Hepatocyte (in vitro differentiated cells): ENCODE results near the gene C16orf96. TPM values are rescaled to one million over a fixed set of nuclear protein-coding genes. Genes with fewer than 3 reads are reported as not detected.

ENCODE experiments used
- DNase-seq: peaks from one replicate; pipeline ENCODE4 v3.0.0-alpha.2; 2016; ENCODE audit warnings: low spot score
- H2AFZ ChIP-seq: fragments of 200-600 bp; sonication (generic); 2 replicates; pipeline ENCODE4 v1.6.0; 2016; ENCODE audit warnings: antibody characterized with exemption, mild to moderate bottlenecking
- H3K27ac ChIP-seq: fragments of 200-600 bp; sonication (generic); 2 replicates; pipeline ENCODE4 v1.5.1; 2016; ENCODE audit warnings: mild to moderate bottlenecking
- H3K27me3 ChIP-seq: fragments of 200-600 bp; sonication (generic); 2 replicates; pipeline ENCODE4 v1.6.1; 2016
- H3K36me3 ChIP-seq: fragments of 200-600 bp; sonication (generic); replicated peaks from 2 replicates; pipeline ENCODE4 v1.5.1; 2016; ENCODE audit warnings: low read depth; ENCODE audit not compliant: insufficient read depth
- H3K4me1 ChIP-seq: fragments of 200-600 bp; sonication (generic); 2 replicates; pipeline ENCODE4 v1.5.1; 2016; ENCODE audit warnings: mild to moderate bottlenecking, moderate library complexity; ENCODE audit not compliant: insufficient read depth
- H3K4me2 ChIP-seq: fragments of 200-600 bp; sonication (generic); 2 replicates; pipeline ENCODE4 v1.6.0; 2016
- H3K4me3 ChIP-seq: fragments of 200-600 bp; sonication (generic); 2 replicates; pipeline ENCODE4 v1.5.1; 2016; ENCODE audit warnings: mild to moderate bottlenecking
- H3K79me2 ChIP-seq: fragments of 200-600 bp; sonication (generic); 2 replicates; pipeline ENCODE4 v1.6.0; 2017; ENCODE audit warnings: mild to moderate bottlenecking
- H3K9me2 ChIP-seq: fragments of 200-600 bp; sonication (generic); replicated peaks from 2 replicates; pipeline ENCODE4 v1.6.0; 2017; ENCODE audit warnings: mild to moderate bottlenecking; ENCODE audit not compliant: insufficient read depth
- H3K9me3 ChIP-seq: fragments of 200-600 bp; sonication (generic); 2 replicates; pipeline ENCODE4 v1.5.1; 2016; ENCODE audit warnings: low read depth, mild to moderate bottlenecking
- H4K20me1 ChIP-seq: fragments of 200-600 bp; sonication (generic); 2 replicates; pipeline ENCODE4 v1.6.0; 2016; ENCODE audit warnings: mild to moderate bottlenecking; ENCODE audit not compliant: insufficient read depth, poor library complexity, severe bottlenecking
- EZH2 ChIP-seq: fragments of 200-600 bp; sonication (generic); IDR thresholded peaks from 2 replicates; pipeline ENCODE4 v1.6.1; 2016; ENCODE audit warnings: antibody characterized with exemption, mild to moderate bottlenecking, borderline replicate concordance
- EZH2phosphoT487 ChIP-seq: fragments of 200-600 bp; sonication (generic); IDR thresholded peaks from one replicate; pipeline ENCODE4 v1.6.1; 2018; ENCODE audit warnings: antibody characterized with exemption, mild to moderate bottlenecking, low read depth, moderate library complexity; ENCODE audit not compliant: unreplicated experiment, severe bottlenecking
- WGBS: methylation state at CpG from one replicate; pipeline ENCODE4 v1.1.6; 2016; ENCODE audit warnings: low lambda C conversion rate; ENCODE audit errors: missing lambda C conversion rate; 5-methylcytosine and 5-hydroxymethylcytosine counted together
- polyA plus RNA-seq: library from polyadenylated mRNA; unstranded; fragments of >200 nt; fragmentation: Nextera tagmentation; extraction: Ambion mirVana; gene quantifications from 2 replicates; pipeline ENCODE4 v1.2.1, GENCODE V29; 2016
- total RNA-seq: library from RNA; depleted of rRNA; stranded (reverse); fragments of >200 nt; gene quantifications from 2 replicates; pipeline ENCODE4 v1.2.3, GENCODE V29; 2014
- TF ChIP-seq, protein P1 (sequence below): fragments of 200-600 bp; sonication (generic); IDR thresholded peaks from 2 replicates; pipeline ENCODE4 v1.5.1; 2016; ENCODE audit warnings: antibody characterized with exemption, mild to moderate bottlenecking; ENCODE audit not compliant: poor library complexity

The C16orf96 gene
- total and polyA plus RNA-seq, 2 experiments from 2014 or later = 0.20 TPM; not detected in 1

DNA sequence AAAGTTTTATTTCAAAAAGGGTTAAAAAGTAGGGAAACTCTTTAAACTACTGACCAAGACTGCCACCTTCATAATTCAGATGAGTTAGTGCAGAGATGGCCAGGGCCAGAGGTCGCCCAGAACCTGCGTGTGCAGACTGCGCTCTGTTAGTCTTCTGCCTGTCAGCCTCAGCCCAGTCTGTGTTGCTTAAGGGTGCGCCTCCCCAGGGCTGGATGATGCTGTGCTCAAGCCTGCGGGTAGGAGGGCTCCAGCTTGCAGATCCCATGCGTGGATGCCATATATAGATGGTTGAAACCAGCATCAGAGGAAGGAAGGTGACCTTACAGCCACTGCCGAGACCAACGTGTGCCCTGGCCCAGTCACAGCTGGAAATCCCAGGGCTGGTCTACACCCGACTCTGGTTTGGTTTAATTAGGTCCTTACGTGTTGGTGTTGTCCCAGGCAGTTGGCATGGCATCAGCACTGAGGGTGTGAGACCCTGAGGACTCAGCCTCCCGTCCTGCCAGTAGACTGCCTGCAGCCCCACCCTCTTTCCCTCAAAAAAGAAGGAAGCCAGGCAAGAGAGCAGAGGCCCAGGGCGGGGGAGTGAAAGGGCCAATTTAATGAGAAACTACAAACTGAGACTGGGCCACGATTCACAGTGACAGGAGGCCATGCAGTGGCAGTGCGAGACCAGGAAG, 45.3 kb upstream of the C16orf96 start:
- Histone ChIP-seq H3K4me2 (no peak overlapping the region), H3K27me3 (no peaks in the 10 kb centered on the region), H2AFZ (no peak overlapping the region), H3K27ac (no peak overlapping the region), H3K4me1 (no peaks in the 10 kb centered on the region), H3K9me2 (no peaks in the 10 kb centered on the region), H3K4me3 (no peak overlapping the region), H3K79me2 (peaks cover 13% of the 10 kb centered on the region), H3K9me3 (no peaks in the 10 kb centered on the region), H3K36me3 (no peaks in the 10 kb centered on the region), H4K20me1 (peaks cover 12% of the 10 kb centered on the region)
- 82% methylated on average over 14 of the region's 14 CpGs for WGBS
- TF ChIP-seq EZH2 (no peak), EZH2phosphoT487 (no peak)
- TF ChIP-seq, protein P1, sequence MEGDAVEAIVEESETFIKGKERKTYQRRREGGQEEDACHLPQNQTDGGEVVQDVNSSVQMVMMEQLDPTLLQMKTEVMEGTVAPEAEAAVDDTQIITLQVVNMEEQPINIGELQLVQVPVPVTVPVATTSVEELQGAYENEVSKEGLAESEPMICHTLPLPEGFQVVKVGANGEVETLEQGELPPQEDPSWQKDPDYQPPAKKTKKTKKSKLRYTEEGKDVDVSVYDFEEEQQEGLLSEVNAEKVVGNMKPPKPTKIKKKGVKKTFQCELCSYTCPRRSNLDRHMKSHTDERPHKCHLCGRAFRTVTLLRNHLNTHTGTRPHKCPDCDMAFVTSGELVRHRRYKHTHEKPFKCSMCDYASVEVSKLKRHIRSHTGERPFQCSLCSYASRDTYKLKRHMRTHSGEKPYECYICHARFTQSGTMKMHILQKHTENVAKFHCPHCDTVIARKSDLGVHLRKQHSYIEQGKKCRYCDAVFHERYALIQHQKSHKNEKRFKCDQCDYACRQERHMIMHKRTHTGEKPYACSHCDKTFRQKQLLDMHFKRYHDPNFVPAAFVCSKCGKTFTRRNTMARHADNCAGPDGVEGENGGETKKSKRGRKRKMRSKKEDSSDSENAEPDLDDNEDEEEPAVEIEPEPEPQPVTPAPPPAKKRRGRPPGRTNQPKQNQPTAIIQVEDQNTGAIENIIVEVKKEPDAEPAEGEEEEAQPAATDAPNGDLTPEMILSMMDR = no peak
- no peak for DNase-seq

DNA sequence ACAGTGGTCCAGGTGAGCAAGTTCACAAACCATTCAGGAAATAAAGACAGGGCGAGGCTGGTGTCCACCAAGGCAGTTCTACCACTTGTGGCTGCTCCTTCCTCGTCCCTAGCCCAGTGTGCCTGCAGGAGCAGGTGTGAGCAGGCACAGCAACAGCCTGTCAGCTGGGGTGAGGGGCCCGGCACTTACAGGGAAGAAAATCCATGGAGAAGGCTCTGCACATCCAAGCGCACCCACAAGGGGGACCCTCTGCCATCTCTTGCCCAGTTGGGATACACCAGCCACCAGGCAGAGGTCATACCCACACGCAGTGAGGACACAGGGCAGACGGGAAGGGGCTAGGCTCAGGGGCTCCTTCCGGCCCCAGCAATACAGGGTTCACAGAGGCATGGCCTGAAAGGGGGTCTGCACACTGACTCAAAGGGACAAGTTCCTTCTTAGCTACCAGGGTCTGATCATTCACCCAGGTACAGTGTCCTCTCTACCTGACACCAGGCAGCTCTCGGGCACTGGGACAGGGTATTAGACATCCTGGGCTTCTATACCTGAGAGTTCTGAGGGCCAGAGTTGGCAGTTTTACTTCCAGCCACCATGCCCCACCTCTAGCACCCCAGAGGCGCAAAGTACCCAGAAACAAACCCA, 44.6 kb upstream of the C16orf96 start:
- no peak overlapping the region for H3K4me2 ChIP-seq
- no peak overlapping the region for H2AFZ ChIP-seq
- H3K9me2 ChIP-seq = no peaks in the 10 kb centered on the region
- TF ChIP-seq, protein P1 = peak; percentile 47
- TF ChIP-seq EZH2 (no peak), EZH2phosphoT487 (no peak)
- H3K9me3 ChIP-seq = no peaks in the 10 kb centered on the region
- no peak overlapping the region for H3K27ac ChIP-seq
- no peaks in the 10 kb centered on the region for H3K36me3 ChIP-seq
- H3K79me2 ChIP-seq = peaks cover 19% of the 10 kb centered on the region
- H3K4me1 ChIP-seq = no peaks in the 10 kb centered on the region
- 60% methylated on average over 9 of the region's 9 CpGs for WGBS
- H3K4me3 ChIP-seq = no peak overlapping the region
- H4K20me1 ChIP-seq = peaks cover 12% of the 10 kb centered on the region
- DNase-seq = peak; percentile 75
- no peaks in the 10 kb centered on the region for H3K27me3 ChIP-seq

DNA sequence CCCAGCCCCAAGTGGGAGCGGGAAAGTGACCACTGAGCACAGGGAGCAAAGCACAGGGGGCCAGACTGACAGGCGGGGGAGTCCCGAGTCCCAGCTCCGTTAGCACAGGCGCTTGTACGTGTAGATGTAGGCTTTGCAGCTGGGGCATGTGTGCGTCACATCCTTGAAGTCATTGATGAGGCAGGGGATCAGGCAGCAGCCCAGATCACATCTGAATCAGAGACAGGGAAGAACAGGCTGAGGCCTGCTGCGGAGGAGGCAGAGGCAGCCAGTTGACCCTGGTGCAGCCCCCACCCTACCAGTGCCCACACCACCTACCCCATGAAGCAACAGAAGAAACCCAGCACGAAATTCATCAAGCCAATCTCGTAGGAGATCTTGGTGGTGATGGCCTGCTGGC, 43.7 kb upstream of the C16orf96 start:
- WGBS = 93% methylated on average over 10 of the region's 10 CpGs
- Histone ChIP-seq H3K79me2 (peaks cover 28% of the 10 kb centered on the region), H3K27ac (no peak overlapping the region), H3K4me1 (no peaks in the 10 kb centered on the region), H3K9me2 (no peaks in the 10 kb centered on the region), H3K27me3 (no peaks in the 10 kb centered on the region), H3K9me3 (no peaks in the 10 kb centered on the region), H4K20me1 (peaks cover 12% of the 10 kb centered on the region), H2AFZ (no peak overlapping the region), H3K4me3 (no peak overlapping the region), H3K36me3 (no peaks in the 10 kb centered on the region), H3K4me2 (no peak overlapping the region)
- no peak for DNase-seq
- TF ChIP-seq EZH2 (no peak), EZH2phosphoT487 (no peak)
- TF ChIP-seq, protein P1 = no peak
